Adrenal gland (tissue), 5 donors: ENCODE data around the gene PELO.

Experiments
- CTCF ChIP-seq, 6 experiments: fragments of 450-650 bp in 4 of 6; fragments of 200-600 bp in 2 of 6; sonication (generic) in 1 of 6; IDR thresholded peaks; 1 replicate in 5 of 6; 2 replicates in 1 of 6; pipeline versions ENCODE4 v1.5.1 to v1.8.0; 2016 to 2021; ENCODE audit warnings: antibody characterized with exemption in 6 of 6, mild to moderate bottlenecking in 2 of 6, moderate library complexity in 1 of 6
- POLR2A ChIP-seq, 2 donors: fragments of 450-650 bp; IDR thresholded peaks; one replicate each; pipeline ENCODE4 v1.6.1; 2017; ENCODE audit warnings: antibody characterized with exemption in 2 of 2, mild to moderate bottlenecking in 2 of 2, moderate library complexity in 1 of 2
- donor health status: DM: no; HTN: no; CAD: no.

- no peak for TF ChIP-seq CTCF (IDR thresholded peaks at IDR 0.05)
- TF ChIP-seq POLR2A (IDR thresholded peaks at IDR 0.05): no peak
These were observed 41.2 kb upstream of the PELO start for GRCh38 chr5:52746539-52746938.
